Coronary artery (tissue), 2 donors: Measurements from ENCODE around the gene BCOR.

Source experiments
- DNase-seq: peaks from one replicate; pipeline ENCODE4 v3.0.0-alpha.2; 2017; ENCODE audit warnings: low spot score
- H3K27ac ChIP-seq, 2 donors: fragments of 200-600 bp; sonication (generic); one replicate each; pipeline ENCODE4 v1.5.1; 2016 to 2019
- H3K4me3 ChIP-seq: fragments of 200-600 bp; sonication (generic); 2 replicates; pipeline ENCODE4 v1.5.1; 2016; ENCODE audit warnings: mild to moderate bottlenecking, moderate library complexity
- TF ChIP-seq, protein P1 (sequence below): fragments of 200-600 bp; sonication (generic); IDR thresholded peaks from one replicate; pipeline ENCODE4 v1.5.1; 2019; ENCODE audit warnings: antibody characterized with exemption

The BCOR gene

DNA sequence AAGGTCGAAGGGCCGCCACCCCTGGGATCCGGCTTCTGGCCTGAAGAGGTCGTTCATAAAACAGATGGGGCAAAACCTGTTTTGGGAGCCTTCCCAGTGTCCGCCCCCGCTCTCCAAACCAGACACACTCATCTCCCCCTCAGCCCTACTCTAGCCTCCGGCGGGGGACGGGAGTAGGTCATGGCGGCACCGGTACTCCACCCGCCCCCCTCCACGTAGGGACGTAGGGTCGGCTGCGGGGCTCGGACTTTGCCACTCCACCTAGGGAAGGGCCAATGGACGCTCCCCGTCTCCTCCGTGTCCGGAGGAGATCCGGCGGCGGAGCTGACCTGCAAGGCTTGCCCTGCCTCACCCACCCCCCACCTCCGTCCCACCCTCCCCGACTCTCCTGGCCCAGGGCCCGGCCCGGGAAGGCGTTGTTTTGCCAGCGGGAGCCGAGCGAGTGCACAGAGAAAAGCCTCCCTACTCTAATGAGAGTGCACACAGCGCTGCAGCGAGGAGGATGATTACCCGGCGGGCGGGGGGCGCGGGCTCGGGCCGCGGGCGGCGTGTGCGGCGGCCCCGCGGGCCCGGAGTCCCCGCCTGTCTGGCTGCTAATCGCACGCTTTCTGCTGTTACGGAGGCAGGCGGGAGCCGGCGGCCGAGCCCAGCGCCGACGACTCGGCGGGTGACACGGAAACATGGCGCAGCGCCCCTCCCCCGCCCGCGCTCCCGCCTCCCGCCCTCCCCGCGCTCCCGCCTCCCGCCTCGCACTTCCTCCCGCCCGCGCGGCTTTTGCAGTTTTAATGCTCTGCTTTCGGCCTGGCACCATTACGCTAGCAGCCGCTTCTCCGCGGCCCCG lies 8.3 kb upstream of the BCOR start:
- TF ChIP-seq, protein P1, sequence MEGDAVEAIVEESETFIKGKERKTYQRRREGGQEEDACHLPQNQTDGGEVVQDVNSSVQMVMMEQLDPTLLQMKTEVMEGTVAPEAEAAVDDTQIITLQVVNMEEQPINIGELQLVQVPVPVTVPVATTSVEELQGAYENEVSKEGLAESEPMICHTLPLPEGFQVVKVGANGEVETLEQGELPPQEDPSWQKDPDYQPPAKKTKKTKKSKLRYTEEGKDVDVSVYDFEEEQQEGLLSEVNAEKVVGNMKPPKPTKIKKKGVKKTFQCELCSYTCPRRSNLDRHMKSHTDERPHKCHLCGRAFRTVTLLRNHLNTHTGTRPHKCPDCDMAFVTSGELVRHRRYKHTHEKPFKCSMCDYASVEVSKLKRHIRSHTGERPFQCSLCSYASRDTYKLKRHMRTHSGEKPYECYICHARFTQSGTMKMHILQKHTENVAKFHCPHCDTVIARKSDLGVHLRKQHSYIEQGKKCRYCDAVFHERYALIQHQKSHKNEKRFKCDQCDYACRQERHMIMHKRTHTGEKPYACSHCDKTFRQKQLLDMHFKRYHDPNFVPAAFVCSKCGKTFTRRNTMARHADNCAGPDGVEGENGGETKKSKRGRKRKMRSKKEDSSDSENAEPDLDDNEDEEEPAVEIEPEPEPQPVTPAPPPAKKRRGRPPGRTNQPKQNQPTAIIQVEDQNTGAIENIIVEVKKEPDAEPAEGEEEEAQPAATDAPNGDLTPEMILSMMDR = no peak
- no peak for DNase-seq
- Histone ChIP-seq H3K27ac (peak overlapping the region; percentile 96), H3K4me3 (peak overlapping the region; percentile 77)

DNA sequence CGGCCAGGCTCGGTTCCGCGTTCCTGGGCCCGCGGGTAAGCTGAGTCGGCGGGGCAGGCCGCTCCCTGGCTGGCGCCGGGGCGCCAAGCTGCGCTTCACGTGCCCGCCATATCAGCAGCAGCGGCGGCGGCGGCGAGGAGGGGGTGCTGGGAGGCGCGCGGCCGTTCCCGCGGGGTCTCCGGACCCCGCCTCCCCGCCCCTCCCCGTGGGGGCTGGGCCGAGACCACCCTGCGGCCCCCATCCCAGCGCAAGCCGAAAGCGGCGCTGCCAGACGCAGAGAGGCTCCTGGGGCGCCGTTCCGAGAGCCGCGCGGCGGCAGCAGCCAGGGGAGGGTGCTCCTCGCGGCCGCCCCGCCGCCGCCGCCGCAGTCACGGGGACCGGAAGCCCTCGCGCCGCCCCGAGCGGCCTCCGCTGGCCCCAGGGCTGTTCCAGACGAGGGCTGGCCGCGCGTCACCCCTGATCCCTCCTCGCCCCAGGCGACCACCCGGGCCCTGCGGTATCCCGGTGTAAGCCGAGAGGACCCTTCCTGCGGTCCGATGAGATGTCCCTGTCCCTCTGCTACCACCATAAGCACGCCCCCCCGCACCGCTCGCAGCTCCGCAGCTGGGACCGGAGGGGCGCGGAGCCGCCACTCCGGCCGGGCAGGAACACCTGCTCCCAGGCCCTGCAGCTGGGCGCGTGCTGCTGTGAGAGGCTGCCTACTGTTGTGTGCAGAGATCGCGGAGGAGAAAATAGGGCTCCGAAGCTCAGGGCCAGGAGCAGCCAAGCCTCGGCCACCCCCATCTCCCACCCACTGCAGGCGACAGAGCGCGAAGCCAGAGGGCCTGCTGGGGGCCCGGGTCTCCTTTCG lies 7.5 kb upstream of the BCOR start:
- peak overlapping the region; percentile 96 for H3K27ac ChIP-seq
- TF ChIP-seq, protein P1 = no peak
- peak overlapping the region; percentile 77 for H3K4me3 ChIP-seq
- no peak for DNase-seq

DNA sequence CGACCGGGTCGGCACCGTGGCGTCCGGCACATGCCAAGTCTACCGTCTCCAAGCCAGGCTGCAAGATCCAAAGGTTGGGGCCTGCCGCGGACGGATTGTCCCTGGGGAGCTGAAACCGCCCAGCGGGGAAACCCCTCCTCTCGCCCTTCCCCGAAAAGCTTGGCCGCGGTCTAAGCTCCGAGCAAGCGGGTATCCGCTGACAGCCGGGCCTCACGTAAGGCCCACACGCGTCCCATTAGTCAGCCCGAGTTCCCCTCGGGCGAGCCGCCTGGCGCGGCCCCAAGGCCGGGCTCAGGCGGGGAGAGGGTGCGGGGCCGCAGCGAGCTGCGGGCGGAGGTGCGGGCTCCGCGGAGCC lies 6.8 kb upstream of the BCOR start:
- DNase-seq = peak; percentile 83
- TF ChIP-seq, protein P1 = no peak
- Histone ChIP-seq H3K4me3 (peak overlapping the region; percentile 77), H3K27ac (peak overlapping the region; percentile 96)

DNA sequence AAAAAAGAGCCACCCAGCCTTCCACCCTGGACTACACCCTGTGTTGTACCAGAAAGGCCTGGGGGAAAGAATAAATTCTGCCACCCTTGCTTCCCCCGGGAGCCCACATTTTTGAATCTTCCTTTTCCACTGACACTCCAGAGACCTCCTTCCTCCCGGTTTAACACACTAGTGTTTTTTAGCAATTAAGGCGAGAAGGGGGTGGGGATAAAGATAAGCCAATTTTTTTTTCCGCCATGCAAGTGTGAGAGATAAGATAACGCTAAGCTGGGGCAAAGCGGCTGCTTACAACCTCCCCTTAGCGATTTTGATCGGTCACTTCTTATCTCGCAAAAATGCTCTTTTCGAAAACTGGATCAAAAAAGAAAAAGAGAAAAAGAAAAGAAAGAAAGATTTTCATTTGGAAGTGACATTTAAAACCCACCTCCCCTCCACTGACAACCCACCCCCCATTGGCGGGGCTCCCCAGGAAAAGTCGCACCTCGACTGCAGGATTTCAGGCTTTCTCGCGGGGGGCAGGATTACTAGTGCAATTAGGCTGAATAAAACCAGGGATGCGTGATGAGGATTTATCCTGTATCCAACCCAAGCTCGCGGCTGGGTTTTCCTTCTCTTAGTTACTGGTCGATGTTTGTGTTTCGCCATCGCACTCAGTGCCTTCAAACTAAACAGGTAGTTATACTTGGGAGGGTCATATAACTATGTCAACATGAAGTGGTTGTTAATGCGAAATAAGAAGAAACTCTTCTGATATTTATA lies 6.0 kb upstream of the BCOR start:
- Histone ChIP-seq H3K4me3 (no peak overlapping the region), H3K27ac (peak overlapping the region in 1 of 2 donors; percentile 96)
- no peak for DNase-seq
- TF ChIP-seq, protein P1 = no peak

DNA sequence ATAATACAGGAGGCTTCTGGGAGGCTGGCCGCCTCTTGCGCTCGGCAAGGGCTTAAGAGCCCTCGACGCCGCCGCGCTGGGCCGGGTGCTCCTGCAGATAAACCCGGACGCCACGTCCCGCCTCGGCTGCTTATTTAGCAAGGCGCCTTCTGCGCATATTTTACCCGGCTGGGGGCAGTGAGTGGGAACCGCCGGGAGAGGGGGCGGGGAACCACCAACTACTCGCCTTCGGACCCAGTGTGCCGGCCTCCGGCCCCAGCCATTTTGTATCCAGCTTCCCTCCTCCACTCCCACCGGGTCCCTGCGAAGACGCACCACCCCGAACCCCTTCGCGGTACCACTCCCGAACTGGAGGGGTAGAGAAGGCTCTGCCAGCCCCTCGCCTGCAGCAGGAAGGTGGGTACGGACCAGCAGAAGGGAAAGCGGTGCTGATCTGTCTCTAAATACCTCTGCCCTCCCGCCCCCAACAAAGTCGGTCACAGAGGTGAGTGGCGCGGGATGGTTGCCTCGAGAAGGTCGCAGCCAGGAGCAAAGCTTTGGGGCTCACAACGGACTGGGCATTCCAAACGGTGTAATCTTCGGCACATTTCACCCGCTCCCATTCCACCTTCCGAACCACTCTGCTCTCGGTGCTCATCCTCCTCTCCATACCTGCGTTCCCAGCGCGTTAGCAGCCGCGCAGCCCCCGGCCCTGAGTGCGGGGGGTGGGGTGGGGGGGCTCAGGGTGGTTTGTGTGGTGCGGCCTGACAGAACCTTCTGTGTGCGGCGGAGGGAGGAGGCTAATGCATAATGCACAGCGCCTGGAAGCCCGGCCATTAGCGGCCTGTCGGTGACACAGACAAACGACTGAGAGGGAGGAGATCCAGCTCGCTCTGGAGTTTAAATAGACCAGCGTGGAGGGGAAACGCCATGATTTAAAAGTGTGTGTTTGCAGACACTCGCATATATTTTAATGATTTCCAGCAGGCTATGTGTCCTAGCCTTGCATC lies 4.9 kb upstream of the BCOR start:
- TF ChIP-seq, protein P1 = no peak
- no peak for DNase-seq
- Histone ChIP-seq H3K4me3 (no peak overlapping the region), H3K27ac (no peak overlapping the region)

DNA sequence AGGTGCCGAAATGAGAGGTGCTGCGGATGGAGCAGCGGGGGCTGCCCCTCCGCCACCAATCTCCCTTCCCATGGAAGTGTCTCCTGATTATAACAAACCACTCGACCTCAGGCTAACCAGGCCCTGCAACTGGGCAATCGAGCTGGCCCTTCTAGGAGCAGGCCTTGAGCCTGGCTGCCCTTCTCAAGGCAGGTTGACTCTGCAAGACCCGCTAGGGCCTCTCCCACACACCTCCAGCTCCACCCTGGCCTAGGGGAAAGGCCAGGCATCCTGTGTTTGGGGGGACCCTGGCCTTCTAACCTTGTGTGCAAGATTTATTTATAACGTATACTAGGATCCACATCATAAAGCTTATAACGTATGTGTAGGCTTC lies 3.7 kb upstream of the BCOR start:
- Histone ChIP-seq H3K4me3 (no peak overlapping the region), H3K27ac (no peak overlapping the region)
- TF ChIP-seq, protein P1 = no peak
- DNase-seq = no peak
